Endodermal cell (in vitro differentiated cells): ENCODE measurements around the gene MLLT1. TPM values are rescaled to one million over a fixed set of nuclear protein-coding genes. Genes with fewer than 3 reads are reported as not detected.

Source experiments
- DNase-seq: peaks from one replicate; pipeline ENCODE4 v3.0.0-alpha.2; 2017
- H3K27ac ChIP-seq: 2 replicates; pipeline ENCODE4 v1.5.1; 2013; ENCODE audit warnings: mild to moderate bottlenecking, low read depth, low read length, moderate library complexity
- H3K27me3 ChIP-seq: 2 replicates; pipeline ENCODE4 v1.6.1; 2013; ENCODE audit warnings: mild to moderate bottlenecking, low read length, moderate library complexity; ENCODE audit not compliant: insufficient read depth, control insufficient read depth, poor library complexity, severe bottlenecking
- H3K36me3 ChIP-seq: 2 replicates; pipeline ENCODE4 v1.7.0; 2013; ENCODE audit warnings: mild to moderate bottlenecking, low read length, moderate library complexity; ENCODE audit not compliant: control insufficient read depth, insufficient read depth
- H3K4me1 ChIP-seq: one replicate; pipeline ENCODE4 v1.7.0; 2013; ENCODE audit warnings: low read length; ENCODE audit not compliant: control insufficient read depth, insufficient read depth
- H3K4me3 ChIP-seq: 2 replicates; pipeline ENCODE4 v1.5.1; 2013; ENCODE audit warnings: mild to moderate bottlenecking, low read length, moderate library complexity
- H3K9ac ChIP-seq: 2 replicates; pipeline ENCODE4 v1.6.1; 2013; ENCODE audit warnings: mild to moderate bottlenecking, low read length, moderate library complexity; ENCODE audit not compliant: poor library complexity, severe bottlenecking; ENCODE audit errors: extremely low read depth
- H3K9me3 ChIP-seq: 2 replicates; pipeline ENCODE4 v1.6.1; 2013; ENCODE audit warnings: mild to moderate bottlenecking, low read length, moderate library complexity; ENCODE audit not compliant: control insufficient read depth
- H3K27ac Mint-ChIP-seq: 2 replicates; pipeline ENCODE4 v1.8.0; 2020; ENCODE audit warnings: mixed read lengths
- H3K27me3 Mint-ChIP-seq: 2 replicates; pipeline ENCODE4 v1.8.0; 2021; ENCODE audit warnings: mild to moderate bottlenecking, mixed read lengths; ENCODE audit not compliant: insufficient read depth
- H3K36me3 Mint-ChIP-seq: 2 replicates; pipeline ENCODE4 v1.8.0; 2020; ENCODE audit warnings: low read depth, mixed read lengths
- H3K4me1 Mint-ChIP-seq: 2 replicates; pipeline ENCODE4 v1.8.0; 2020; ENCODE audit warnings: mixed read lengths
- H3K4me3 Mint-ChIP-seq: 2 replicates; pipeline ENCODE4 v1.8.0; 2020; ENCODE audit warnings: mild to moderate bottlenecking, moderate library complexity, mixed read lengths
- H3K9me3 Mint-ChIP-seq: 2 replicates; pipeline ENCODE4 v1.8.0; 2020; ENCODE audit warnings: mild to moderate bottlenecking, mixed read lengths
- CTCF ChIP-seq: fragments of 200-600 bp; sonication (generic); conservative IDR thresholded peaks from 2 replicates; pipeline ENCODE4 v1.5.0; 2021; ENCODE audit warnings: antibody characterized with exemption, mild to moderate bottlenecking
- WGBS, 2 experiments: methylation state at CpG; one replicate each; pipeline versions ENCODE4 v1.1.5 to v1.1.7; 2013; ENCODE audit warnings: missing lambda C conversion rate in 2 of 2, mixed read lengths in 1 of 2; ENCODE audit not compliant: insufficient coverage in 1 of 2, insufficient read length in 1 of 2; 5-methylcytosine and 5-hydroxymethylcytosine counted together
- total RNA-seq, 2 donors: library from RNA; stranded (reverse); fragmentation: NEBNext Ultra II Directional in 1 of 2; extraction: Animal tissue kit (Norgen Biotek cat#: 25700) in 1 of 2; gene quantifications; 2 replicates in 1 of 2; 3 replicates in 1 of 2; pipeline ENCODE4 v1.2.1, GENCODE V29; 2021

Gene MLLT1
- total RNA-seq, 2 donors from 2014 or later = 50.1 to 51.8 TPM

- Mint-ChIP-seq H3K36me3 (no peaks in the 10 kb centered on the region), H3K27me3 (no peaks in the 10 kb centered on the region), H3K4me3 (no peak overlapping the region), H3K9me3 (no peaks in the 10 kb centered on the region), H3K4me1 (peaks cover 24% of the 10 kb centered on the region), H3K27ac (peak overlapping the region; percentile 9)
- no peak for TF ChIP-seq CTCF
- 94 to 100% methylated on average over 7 to 24 of the region's 24 CpGs for WGBS, 2 experiments
- peaks cover 5% of the 10 kb centered on the region for H3K4me1 ChIP-seq
- H3K27ac ChIP-seq = peak overlapping the region; percentile 37
- no peak overlapping the region for H3K9ac ChIP-seq
- H3K9me3 ChIP-seq = no peaks in the 10 kb centered on the region
- no peaks in the 10 kb centered on the region for H3K36me3 ChIP-seq
- H3K4me3 ChIP-seq = no peak overlapping the region
- DNase-seq = no peak
- no peaks in the 10 kb centered on the region for H3K27me3 ChIP-seq
Observed at GRCh38 chr19:6238643-6239281, 41.0 kb downstream of the MLLT1 start.

- H3K27ac ChIP-seq = no peak overlapping the region
- Mint-ChIP-seq H3K4me3 (no peak overlapping the region), H3K4me1 (peaks cover 24% of the 10 kb centered on the region), H3K36me3 (no peaks in the 10 kb centered on the region), H3K27ac (peak overlapping the region; percentile 9), H3K9me3 (no peaks in the 10 kb centered on the region), H3K27me3 (no peaks in the 10 kb centered on the region)
- no peak for TF ChIP-seq CTCF
- peaks cover 5% of the 10 kb centered on the region for H3K4me1 ChIP-seq
- no peaks in the 10 kb centered on the region for H3K9me3 ChIP-seq
- 85 to 94% methylated on average over 2 to 5 of the region's 6 CpGs for WGBS, 2 experiments
- H3K4me3 ChIP-seq = no peak overlapping the region
- H3K27me3 ChIP-seq = no peaks in the 10 kb centered on the region
- no peak overlapping the region for H3K9ac ChIP-seq
- no peak for DNase-seq
- H3K36me3 ChIP-seq = no peaks in the 10 kb centered on the region
Observed at GRCh38 chr19:6238256-6238642, 41.5 kb downstream of the MLLT1 start.

GRCh38 chr19:6236310-6237291, 43.2 kb downstream of the MLLT1 start:
- peaks cover 5% of the 10 kb centered on the region for H3K4me1 ChIP-seq
- Mint-ChIP-seq H3K36me3 (peaks cover 2% of the 10 kb centered on the region), H3K4me1 (peaks cover 24% of the 10 kb centered on the region), H3K27me3 (no peaks in the 10 kb centered on the region), H3K27ac (peak overlapping the region; percentile 72), H3K4me3 (no peak overlapping the region), H3K9me3 (no peaks in the 10 kb centered on the region)
- H3K9ac ChIP-seq = no peak overlapping the region
- H3K4me3 ChIP-seq = no peak overlapping the region
- H3K9me3 ChIP-seq = no peaks in the 10 kb centered on the region
- DNase-seq = no peak
- TF ChIP-seq CTCF = peak; percentile 30
- 95% methylated on average over 33 to 39 of the region's 39 CpGs for WGBS, 2 experiments
- no peaks in the 10 kb centered on the region for H3K36me3 ChIP-seq
- H3K27me3 ChIP-seq = no peaks in the 10 kb centered on the region
- no peak overlapping the region for H3K27ac ChIP-seq
